Small intestine (tissue), 7 donors: ENCODE results near the gene AFAP1. TPM values are rescaled to one million over a fixed set of nuclear protein-coding genes. Genes with fewer than 3 reads are reported as not detected.

Experiments used
- DNase-seq, 2 donors: peaks; one replicate each; pipeline versions ENCODE4 v3.0.0 to v3.0.0-alpha.2; 2013
- FAIRE-seq: peaks from 2 replicates; lab custom pipeline; 2012; peaks lifted over from hg19 to GRCh38; lab: Jason Lieb, UNC
- H3K27ac ChIP-seq, 3 donors: one replicate each; pipeline ENCODE4 v1.5.1; 2013; ENCODE audit warnings: low read length in 2 of 3, mild to moderate bottlenecking in 2 of 3, control low read depth in 1 of 3, inconsistent platforms in 1 of 3, low read depth in 1 of 3, moderate library complexity in 1 of 3
- H3K27me3 ChIP-seq, 3 donors: one replicate each; pipeline ENCODE4 v1.6.1; 2013; ENCODE audit warnings: low read length in 3 of 3, inconsistent platforms in 1 of 3; ENCODE audit not compliant: control insufficient read depth in 3 of 3, insufficient read depth in 3 of 3
- H3K36me3 ChIP-seq, 3 donors: one replicate each; pipeline ENCODE4 v1.6.1; 2013; ENCODE audit warnings: low read length in 3 of 3, inconsistent platforms in 1 of 3, low read depth in 1 of 3, mild to moderate bottlenecking in 1 of 3, moderate library complexity in 1 of 3; ENCODE audit not compliant: control insufficient read depth in 3 of 3, insufficient read depth in 2 of 3
- H3K4me1 ChIP-seq, 3 donors: one replicate each; pipeline ENCODE4 v1.6.1; 2013; ENCODE audit warnings: low read length in 2 of 3, inconsistent platforms in 1 of 3, low read depth in 1 of 3, mild to moderate bottlenecking in 1 of 3, moderate library complexity in 1 of 3; ENCODE audit not compliant: control insufficient read depth in 3 of 3, insufficient read depth in 2 of 3
- H3K4me3 ChIP-seq, 3 donors: one replicate each; pipeline ENCODE4 v1.5.1; 2013; ENCODE audit warnings: low read length in 3 of 3, control low read depth in 1 of 3, inconsistent platforms in 1 of 3, low read depth in 1 of 3, mild to moderate bottlenecking in 1 of 3, moderate library complexity in 1 of 3
- H3K9me3 ChIP-seq, 2 donors: one replicate each; pipeline ENCODE4 v1.6.1; 2013; ENCODE audit warnings: low read depth in 1 of 2, low read length in 1 of 2; ENCODE audit not compliant: control insufficient read depth in 2 of 2, insufficient read depth in 1 of 2
- WGBS, 3 donors: extraction: QIAGEN DNeasy Blood & Tissue Kit; methylation state at CpG; one replicate each; pipeline ENCODE4 v1.1.7; 2013; 5-methylcytosine and 5-hydroxymethylcytosine counted together
- polyA plus RNA-seq, 4 donors: library from polyadenylated mRNA; stranded (reverse) in 3 of 4; unstranded in 1 of 4; fragments of 200-250 nt in 3 of 4; fragments of 120-200 nt in 1 of 4; gene quantifications; one replicate each; pipeline versions ENCODE4 v1.2.1 to v1.2.3, GENCODE V29; 2013
- donor health status: healthy with polysubstance abuse.
- donor health status: control.
- donor health status: control.
- donor health status: Bipolar disorder and iron deficiency.
- donor health status: healthy.

The AFAP1 gene
- polyA plus RNA-seq, 4 donors = 2.2 to 14.0 (median 6.7) TPM

- FAIRE-seq (no peak), DNase-seq (no peak)
- H3K4me1 ChIP-seq = peaks cover 2 to 40% (median 7%) of the 10 kb centered on the region in 3 donors
- H3K27ac ChIP-seq = no peak overlapping the region
- WGBS, 3 donors = 73 to 77% (median 73%) methylated on average over 9 of the region's 9 CpGs
- no peaks in the 10 kb centered on the region for H3K27me3 ChIP-seq
- no peak overlapping the region for H3K4me3 ChIP-seq
- peaks cover 0 to 4% (median 0%) of the 10 kb centered on the region in 3 donors for H3K36me3 ChIP-seq
- H3K9me3 ChIP-seq = no peaks in the 10 kb centered on the region
Measured at GRCh38 chr4:7967063-7967440, 27.4 kb upstream of the AFAP1 start.

DNA sequence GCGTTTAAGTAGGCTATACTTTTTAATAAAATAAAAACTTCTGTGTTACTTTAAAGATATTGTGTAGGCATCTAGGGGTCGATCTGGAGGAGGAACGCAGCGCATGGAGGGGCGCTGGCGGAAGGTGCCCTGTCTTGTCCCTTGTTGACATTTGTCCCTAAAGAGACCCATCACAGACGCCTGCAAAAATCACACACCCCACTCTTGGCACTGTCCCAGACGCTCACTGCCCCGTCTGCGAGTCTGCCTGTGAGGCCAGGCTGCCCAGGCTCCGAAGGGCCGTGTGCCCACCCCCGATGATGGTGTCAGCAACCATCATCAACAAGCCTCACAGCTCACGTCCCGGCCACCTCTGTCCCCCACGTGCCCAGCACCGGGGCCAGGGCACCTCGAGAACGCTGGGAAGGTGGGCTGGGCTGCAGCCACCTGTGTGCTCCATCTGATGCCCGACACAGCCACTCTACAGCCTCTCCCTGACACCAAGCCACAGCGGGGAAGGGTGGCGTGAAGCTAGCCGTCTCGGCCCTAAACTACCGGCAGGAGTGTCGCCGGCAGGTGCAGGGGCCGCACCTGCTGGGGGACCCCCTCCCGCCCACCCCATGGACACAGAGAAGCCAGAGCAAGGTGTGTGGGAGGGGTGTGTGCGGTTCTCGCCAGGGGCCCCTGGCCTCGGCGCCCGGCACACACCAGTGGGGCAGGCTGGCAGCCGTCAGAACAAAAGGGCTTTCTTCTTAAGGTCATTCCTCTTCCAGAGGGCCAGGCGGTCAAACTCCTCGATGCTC lies 26.8 kb upstream of the AFAP1 start:
- H3K27ac ChIP-seq = no peak overlapping the region
- peaks cover 2 to 34% (median 7%) of the 10 kb centered on the region in 3 donors for H3K4me1 ChIP-seq
- WGBS, 3 donors = 75 to 88% (median 75%) methylated on average over 37 of the region's 37 CpGs
- no peak overlapping the region for H3K4me3 ChIP-seq
- no peaks in the 10 kb centered on the region for H3K27me3 ChIP-seq
- no peak for DNase-seq
- H3K36me3 ChIP-seq = peaks cover 0 to under 1% (median 0%) of the 10 kb centered on the region in 3 donors
- no peak for FAIRE-seq
- H3K9me3 ChIP-seq = no peaks in the 10 kb centered on the region

GRCh38 chr4:7964890-7965662 lies 25.4 kb upstream of the AFAP1 start:
- H3K4me1 ChIP-seq = peaks cover 0 to 25% (median 7%) of the 10 kb centered on the region in 3 donors
- no peaks in the 10 kb centered on the region for H3K9me3 ChIP-seq
- no peaks in the 10 kb centered on the region for H3K36me3 ChIP-seq
- WGBS, 3 donors = 53 to 74% (median 58%) methylated on average over 20 to 23 of the region's 23 CpGs
- FAIRE-seq (no peak), DNase-seq (peak; percentile 10 to 39)
- no peaks in the 10 kb centered on the region for H3K27me3 ChIP-seq
- H3K4me3 ChIP-seq = no peak overlapping the region
- peak overlapping the region in 1 of 3 donors; percentile 49 for H3K27ac ChIP-seq

- Histone ChIP-seq H3K4me1 (peaks cover 0 to 20% (median 5%) of the 10 kb centered on the region in 3 donors), H3K9me3 (no peaks in the 10 kb centered on the region), H3K4me3 (no peak overlapping the region), H3K36me3 (no peaks in the 10 kb centered on the region), H3K27ac (peak overlapping the region in 1 of 3 donors; percentile 49), H3K27me3 (no peaks in the 10 kb centered on the region)
- FAIRE-seq = no peak
- WGBS, 3 donors = 69 to 83% (median 82%) methylated on average over 5 of the region's 5 CpGs
- no peak for DNase-seq
Measured at GRCh38 chr4:7964459-7964858, 24.8 kb upstream of the AFAP1 start.

- H3K27ac ChIP-seq = no peak overlapping the region
- H3K4me1 ChIP-seq = peaks cover 0 to 15% (median 5%) of the 10 kb centered on the region in 3 donors
- H3K9me3 ChIP-seq = no peaks in the 10 kb centered on the region
- DNase-seq (no peak), FAIRE-seq (no peak)
- no peak overlapping the region for H3K4me3 ChIP-seq
- no peaks in the 10 kb centered on the region for H3K36me3 ChIP-seq
- WGBS, 3 donors = 94 to 95% (median 95%) methylated on average over 12 of the region's 12 CpGs
- no peaks in the 10 kb centered on the region for H3K27me3 ChIP-seq
Measured at GRCh38 chr4:7963691-7964090, 24.0 kb upstream of the AFAP1 start.

DNA sequence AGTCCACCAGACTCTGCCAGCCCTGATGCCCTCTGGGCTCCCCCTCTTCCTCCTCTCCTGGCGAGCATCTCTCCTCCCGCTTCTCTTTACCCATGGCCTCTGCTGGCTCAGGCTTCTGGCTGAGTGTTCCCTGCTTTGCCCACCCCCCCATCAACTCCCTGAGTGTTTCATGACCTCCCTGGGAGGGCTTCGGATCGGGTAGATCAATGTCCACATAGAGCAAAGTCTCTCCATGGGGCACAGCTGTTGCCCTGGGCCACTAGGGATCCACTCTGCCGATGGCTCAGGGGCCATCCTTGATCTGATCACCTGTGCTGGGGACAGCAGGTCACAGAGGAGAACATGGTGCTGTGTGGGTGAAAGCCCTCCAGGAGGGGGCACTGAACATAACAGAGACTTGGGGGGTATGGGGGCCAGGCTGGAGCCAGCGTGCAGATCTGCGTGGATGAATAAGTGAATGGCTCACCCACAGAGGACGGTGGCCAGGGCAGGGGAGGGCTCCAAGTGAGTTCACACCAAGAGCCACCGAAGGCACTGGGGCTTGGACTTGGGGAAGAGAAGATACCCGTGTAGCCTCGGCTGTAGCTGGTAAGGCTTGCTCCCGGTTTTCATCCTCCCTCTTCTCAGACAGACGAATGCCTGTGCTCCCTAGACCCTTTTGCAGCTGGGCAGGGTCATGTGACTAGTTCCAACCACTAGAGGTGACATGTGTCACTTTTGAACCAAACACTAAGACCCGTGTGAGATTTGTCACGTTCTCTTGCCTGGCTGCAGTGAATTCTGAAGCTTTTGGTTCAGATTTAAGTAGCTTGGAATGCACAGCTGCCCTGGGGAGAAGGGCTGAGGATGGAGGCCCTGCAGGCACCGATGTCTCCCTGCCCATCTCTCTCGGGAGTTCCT lies 23.2 kb upstream of the AFAP1 start:
- FAIRE-seq = no peak

GRCh38 chr4:7960790-7961655 lies 21.4 kb upstream of the AFAP1 start:
- peak; percentile 12 to 28 for DNase-seq

More for the DNA sequence above, 23.2 kb upstream of the AFAP1 start:
- 77 to 79% (median 78%) methylated on average over 17 of the region's 17 CpGs for WGBS, 3 donors
- peaks cover 0 to 9% (median under 1%) of the 10 kb centered on the region in 3 donors for H3K4me1 ChIP-seq
- H3K36me3 ChIP-seq = no peaks in the 10 kb centered on the region
- no peak overlapping the region for H3K4me3 ChIP-seq
- DNase-seq = peak in 1 of 2 donors; percentile 11
- H3K27ac ChIP-seq = no peak overlapping the region
- H3K27me3 ChIP-seq = no peaks in the 10 kb centered on the region
- H3K9me3 ChIP-seq = no peaks in the 10 kb centered on the region

More at GRCh38 chr4:7960790-7961655, 21.4 kb upstream of the AFAP1 start:
- H3K4me3 ChIP-seq = no peak overlapping the region
- FAIRE-seq = no peak
- H3K9me3 ChIP-seq = no peaks in the 10 kb centered on the region
- H3K4me1 ChIP-seq = peaks cover 0 to 22% (median 2%) of the 10 kb centered on the region in 3 donors
- peak overlapping the region in 2 of 3 donors; percentile 11 to 67 for H3K27ac ChIP-seq
- no peaks in the 10 kb centered on the region for H3K36me3 ChIP-seq
- WGBS, 3 donors = 55 to 69% (median 59%) methylated on average over 19 of the region's 19 CpGs
- no peaks in the 10 kb centered on the region for H3K27me3 ChIP-seq
